Hippocampal formation (tissue), 2 donors: ENCODE data around the gene HES7.
A peak's percentile ranks its signal among the peaks of the same experiment; 100 is the strongest.

ENCODE experiments used
- DNase-seq, 2 donors: peaks; one replicate each; lab custom pipeline; 2025; lab: John Stamatoyannopoulos, UW

HES7 gene

GRCh38 chr17:8142887-8143580 is 19.1 kb upstream of the HES7 start:
- DNase-seq: no peak

- DNase-seq: no peak
Measured at GRCh38 chr17:8142158-8142886, 18.4 kb upstream of the HES7 start.

GRCh38 chr17:8141741-8142140 is 17.8 kb upstream of the HES7 start:
- DNase-seq: no peak

- no peak for DNase-seq
Measured at GRCh38 chr17:8141045-8141444, 17.1 kb upstream of the HES7 start.

GRCh38 chr17:8140065-8141029 is 16.4 kb upstream of the HES7 start:
- no peak for DNase-seq

- DNase-seq: peak; percentile 87 to 88
Measured at GRCh38 chr17:8138672-8139371, 14.9 kb upstream of the HES7 start.

- no peak for DNase-seq
Measured at GRCh38 chr17:8138374-8138671, 14.4 kb upstream of the HES7 start.

- no peak for DNase-seq
Measured at GRCh38 chr17:8137645-8138373, 13.9 kb upstream of the HES7 start.

GRCh38 chr17:8133941-8134340 is 10.0 kb upstream of the HES7 start:
- DNase-seq: no peak

- no peak for DNase-seq
Measured at GRCh38 chr17:8133399-8133798, 9.5 kb upstream of the HES7 start.

- DNase-seq: no peak
Measured at GRCh38 chr17:8131844-8132441, 8.0 kb upstream of the HES7 start.

- DNase-seq: no peak
Measured at GRCh38 chr17:8128125-8128784, 4.3 kb upstream of the HES7 start.

- DNase-seq: peak in 1 of 2 donors; percentile 21
Measured at GRCh38 chr17:8126491-8127066, 2.7 kb upstream of the HES7 start.

GRCh38 chr17:8125947-8126490 is 2.1 kb upstream of the HES7 start:
- peak in 1 of 2 donors; percentile 51 for DNase-seq

GRCh38 chr17:8125154-8125946 is 1.4 kb upstream of the HES7 start:
- peak; percentile 36 to 72 for DNase-seq

GRCh38 chr17:8124350-8125153 is 646 bp upstream of the HES7 start:
- DNase-seq: no peak

- no peak for DNase-seq
Measured at GRCh38 chr17:8122924-8123694, 797 bp downstream of the HES7 start.
